HEK293 (cell line): Measurements from ENCODE around the gene DNAL4.

Experiments used
- CTCF ChIA-PET: fragments of 350-600 bp; formaldehyde crosslinking; extraction: SDS; loops from one replicate; lab custom pipeline; 2021; ENCODE audit warnings: antibody characterized with exemption; lab: Yijun Ruan, JAX
- POLR2A ChIA-PET: fragments of 300-600 bp; formaldehyde crosslinking; extraction: SDS; loops from one replicate; lab custom pipeline; 2020; ENCODE audit warnings: antibody characterized with exemption, inconsistent platforms; lab: Yijun Ruan, JAX
- H3K27ac ChIP-seq: fragments of 200-500 bp; sonication (Bioruptor generic); 2 replicates; pipeline ENCODE4 v1.5.1; 2014; ENCODE audit warnings: low read depth, low read length, control low read depth, inconsistent platforms; ENCODE audit errors: extremely low read depth
- H3K36me3 ChIP-seq, 2 experiments: fragments of 200-500 bp in 1 of 2; sonication (Bioruptor generic) in 1 of 2; 1 replicate in 1 of 2; 2 replicates in 1 of 2; pipeline ENCODE4 v1.5.1; 2014 to 2017; ENCODE audit warnings: inconsistent platforms in 2 of 2, low read length in 2 of 2; ENCODE audit not compliant: control insufficient read depth in 2 of 2, insufficient read depth in 1 of 2
- H3K4me1 ChIP-seq: fragments of 200-500 bp; sonication (Bioruptor generic); 2 replicates; pipeline ENCODE4 v1.5.1; 2014; ENCODE audit warnings: mild to moderate bottlenecking, low read length, inconsistent platforms; ENCODE audit not compliant: control insufficient read depth, insufficient read depth
- H3K4me3 ChIP-seq: 2 replicates; pipeline ENCODE4 v1.5.1; 2011; ENCODE audit warnings: low read depth, mild to moderate bottlenecking, control low read depth, low read length, moderate library complexity
- H3K9me3 ChIP-seq: fragments of 200-500 bp; sonication (Bioruptor generic); 2 replicates; pipeline ENCODE4 v1.5.1; 2014; ENCODE audit warnings: low read depth, low read length, inconsistent platforms; ENCODE audit not compliant: control insufficient read depth, insufficient read depth
- EGR2 ChIP-seq: fragments of 450-650 bp; formaldehyde crosslinking; IDR thresholded peaks from 2 replicates; pipeline ENCODE4 v1.5.1; 2016; ENCODE audit warnings: low read depth, missing biosample characterization, missing genetic modification characterization
- HOXC10 ChIP-seq: sonication (generic); formaldehyde crosslinking; IDR thresholded peaks from 2 replicates; pipeline ENCODE4 v1.8.1; 2023; ENCODE audit warnings: mild to moderate bottlenecking, missing genetic modification reagents
- MEIS1 ChIP-seq: sonication (generic); formaldehyde crosslinking; IDR thresholded peaks from 2 replicates; pipeline ENCODE4 v1.8.1; 2022; ENCODE audit warnings: missing genetic modification reagents, mild to moderate bottlenecking, borderline replicate concordance
- SETDB1 ChIP-seq: IDR thresholded peaks from one replicate; pipeline ENCODE4 v1.6.1; 2017; ENCODE audit warnings: mild to moderate bottlenecking, low read length, moderate library complexity, mixed read lengths; ENCODE audit not compliant: insufficient read length
- ZBTB17 ChIP-seq: fragments of 450-650 bp; formaldehyde crosslinking; IDR thresholded peaks from 2 replicates; pipeline ENCODE4 v1.5.1; 2016; ENCODE audit warnings: missing biosample characterization, missing genetic modification characterization
- ZFHX2 ChIP-seq: fragments of 450-650 bp; formaldehyde crosslinking; conservative IDR thresholded peaks from 2 replicates; pipeline ENCODE4 v1.5.1; 2016; ENCODE audit warnings: missing biosample characterization, missing genetic modification characterization
- ZNF24 ChIP-seq: fragments of 450-650 bp; formaldehyde crosslinking; IDR thresholded peaks from 2 replicates; pipeline ENCODE4 v1.5.1; 2016; ENCODE audit warnings: missing biosample characterization, missing genetic modification characterization
- ZNF366 ChIP-seq: fragments of 450-650 bp; formaldehyde crosslinking; conservative IDR thresholded peaks from 2 replicates; pipeline ENCODE4 v1.5.1; 2016; ENCODE audit warnings: missing biosample characterization, missing genetic modification characterization
- ZNF394 ChIP-seq: fragments of 450-650 bp; formaldehyde crosslinking; IDR thresholded peaks from 2 replicates; pipeline ENCODE4 v1.5.1; 2016; ENCODE audit warnings: missing biosample characterization, missing genetic modification characterization, mild to moderate bottlenecking, moderate library complexity, borderline replicate concordance
- ZNF404 ChIP-seq: fragments of 450-650 bp; formaldehyde crosslinking; IDR thresholded peaks from 2 replicates; pipeline ENCODE4 v1.5.1; 2017; ENCODE audit warnings: missing biosample characterization, missing genetic modification characterization
- ZNF449 ChIP-seq: fragments of 450-650 bp; formaldehyde crosslinking; IDR thresholded peaks from 2 replicates; pipeline ENCODE4 v1.5.1; 2017; ENCODE audit warnings: missing biosample characterization, mild to moderate bottlenecking, missing genetic modification characterization, moderate library complexity
- ZNF654 ChIP-seq: fragments of 450-650 bp; formaldehyde crosslinking; IDR thresholded peaks from 2 replicates; pipeline ENCODE4 v1.5.1; 2016; ENCODE audit warnings: low read depth, missing biosample characterization, missing genetic modification characterization
- ZNF747 ChIP-seq: fragments of 450-650 bp; formaldehyde crosslinking; IDR thresholded peaks from 2 replicates; pipeline ENCODE4 v1.5.1; 2016; ENCODE audit warnings: missing biosample characterization, missing genetic modification characterization
- TF ChIP-seq, protein P1 (sequence below): fragments of 450-650 bp; formaldehyde crosslinking; IDR thresholded peaks from 2 replicates; pipeline ENCODE4 v1.5.1; 2016; ENCODE audit warnings: missing biosample characterization, missing genetic modification characterization
- TF ChIP-seq, protein P2 (sequence below): fragments of 450-650 bp; formaldehyde crosslinking; IDR thresholded peaks from 2 replicates; pipeline ENCODE4 v1.5.1; 2017; ENCODE audit warnings: missing biosample characterization, missing genetic modification characterization

Gene DNAL4

GRCh38 chr22:38834215-38834953 is 40.4 kb upstream of the DNAL4 start:
- Histone ChIP-seq H3K4me1 (no peaks in the 10 kb centered on the region), H3K27ac (no peak overlapping the region), H3K36me3 (no peaks in the 10 kb centered on the region), H3K4me3 (no peak overlapping the region), H3K9me3 (no peaks in the 10 kb centered on the region)
- CTCF ChIA-PET, result interaction anchor here (0.7 to 1.7 kb wide), 3 partner anchors 8 to 137 kb away, joined by 4 to 5 read pairs (median 4); no protein-coding TSS in a partner anchor
- POLR2A ChIA-PET, result no interaction called here
- peak; percentile 87 for TF ChIP-seq ZFHX2
- TF ChIP-seq ZNF24 (tag by site-specific recombination), result no peak
- no peak for TF ChIP-seq MEIS1 (CRISPR knock-in tag)
- TF ChIP-seq ZNF366 (tag by site-specific recombination), result peak; percentile 80
- peak; percentile 63; the same call in 1 of the 2 replicates for TF ChIP-seq ZBTB17 (tag by site-specific recombination)
- peak; percentile 95 for TF ChIP-seq EGR2 (tag by site-specific recombination)
- TF ChIP-seq, protein P1, sequence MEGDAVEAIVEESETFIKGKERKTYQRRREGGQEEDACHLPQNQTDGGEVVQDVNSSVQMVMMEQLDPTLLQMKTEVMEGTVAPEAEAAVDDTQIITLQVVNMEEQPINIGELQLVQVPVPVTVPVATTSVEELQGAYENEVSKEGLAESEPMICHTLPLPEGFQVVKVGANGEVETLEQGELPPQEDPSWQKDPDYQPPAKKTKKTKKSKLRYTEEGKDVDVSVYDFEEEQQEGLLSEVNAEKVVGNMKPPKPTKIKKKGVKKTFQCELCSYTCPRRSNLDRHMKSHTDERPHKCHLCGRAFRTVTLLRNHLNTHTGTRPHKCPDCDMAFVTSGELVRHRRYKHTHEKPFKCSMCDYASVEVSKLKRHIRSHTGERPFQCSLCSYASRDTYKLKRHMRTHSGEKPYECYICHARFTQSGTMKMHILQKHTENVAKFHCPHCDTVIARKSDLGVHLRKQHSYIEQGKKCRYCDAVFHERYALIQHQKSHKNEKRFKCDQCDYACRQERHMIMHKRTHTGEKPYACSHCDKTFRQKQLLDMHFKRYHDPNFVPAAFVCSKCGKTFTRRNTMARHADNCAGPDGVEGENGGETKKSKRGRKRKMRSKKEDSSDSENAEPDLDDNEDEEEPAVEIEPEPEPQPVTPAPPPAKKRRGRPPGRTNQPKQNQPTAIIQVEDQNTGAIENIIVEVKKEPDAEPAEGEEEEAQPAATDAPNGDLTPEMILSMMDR (tag by site-specific recombination), result peak; percentile 22; the same call in 1 of the 2 replicates

- H3K9me3 ChIP-seq, result no peaks in the 10 kb centered on the region
- no peak overlapping the region for H3K4me3 ChIP-seq
- ChIA-PET POLR2A (no interaction called here), CTCF (interaction anchor here (0.6 to 1.5 kb wide), 2 partner anchors 10 to 1017 kb away, joined by 4 read pairs; no protein-coding TSS in a partner anchor)
- H3K36me3 ChIP-seq, result no peaks in the 10 kb centered on the region
- no peaks in the 10 kb centered on the region for H3K4me1 ChIP-seq
- TF ChIP-seq ZNF394 (no peak), ZNF747 (no peak), ZNF449 (tag by site-specific recombination) (no peak), HOXC10 (no peak), ZNF654 (tag by site-specific recombination) (no peak), ZBTB17 (tag by site-specific recombination) (no peak), ZNF404 (no peak), SETDB1 (no peak)
- TF ChIP-seq, protein P2, sequence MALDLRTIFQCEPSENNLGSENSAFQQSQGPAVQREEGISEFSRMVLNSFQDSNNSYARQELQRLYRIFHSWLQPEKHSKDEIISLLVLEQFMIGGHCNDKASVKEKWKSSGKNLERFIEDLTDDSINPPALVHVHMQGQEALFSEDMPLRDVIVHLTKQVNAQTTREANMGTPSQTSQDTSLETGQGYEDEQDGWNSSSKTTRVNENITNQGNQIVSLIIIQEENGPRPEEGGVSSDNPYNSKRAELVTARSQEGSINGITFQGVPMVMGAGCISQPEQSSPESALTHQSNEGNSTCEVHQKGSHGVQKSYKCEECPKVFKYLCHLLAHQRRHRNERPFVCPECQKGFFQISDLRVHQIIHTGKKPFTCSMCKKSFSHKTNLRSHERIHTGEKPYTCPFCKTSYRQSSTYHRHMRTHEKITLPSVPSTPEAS (tag by site-specific recombination), result no peak
- H3K27ac ChIP-seq, result no peak overlapping the region
These were observed 39.1 kb upstream of the DNAL4 start for GRCh38 chr22:38833061-38833460.
